Measurements from ENCODE around the gene CRIP1.

- TF ChIP-seq CTCF (IDR thresholded peaks at IDR 0.05): no peak
- no peak for TF ChIP-seq POLR2AphosphoS5 (IDR thresholded peaks at IDR 0.05)
- no peak for TF ChIP-seq POLR2A (IDR thresholded peaks at IDR 0.05)
Observed at GRCh38 chr14:105529319-105529568, 42.6 kb downstream of the CRIP1 start.

All from sigmoid colon (tissue), 4 donors.